ENCODE results near the gene TCF15.
"Not testable (repeated sequence)": the region's sequence is repeated elsewhere in the genome, so short reads cannot be mapped to it uniquely, and the experiment has no call there.

Gene TCF15

DNA sequence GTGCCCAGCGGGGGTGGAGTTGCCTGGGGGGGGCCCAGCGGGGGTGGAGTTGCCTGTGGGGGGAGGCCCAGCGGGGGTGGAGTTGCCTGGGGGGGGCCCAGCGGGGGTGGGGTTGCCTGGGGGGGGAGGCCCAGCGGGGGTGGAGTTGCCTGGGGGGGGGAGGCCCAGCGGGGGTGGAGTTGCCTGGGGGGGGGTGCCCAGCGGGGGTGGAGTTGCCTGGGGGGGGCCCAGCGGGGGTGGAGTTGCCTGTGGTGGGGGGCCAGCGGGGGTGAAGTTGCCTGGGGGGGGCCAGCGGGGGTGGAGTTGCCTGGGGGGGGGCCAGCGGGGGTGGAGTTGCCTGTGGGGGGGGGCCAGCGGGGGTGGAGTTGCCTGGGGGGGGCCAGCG lies 31.9 kb upstream of the TCF15 start:
- not testable (repeated sequence) for DNase-seq (ENCODE audit: low spot score)

DNA sequence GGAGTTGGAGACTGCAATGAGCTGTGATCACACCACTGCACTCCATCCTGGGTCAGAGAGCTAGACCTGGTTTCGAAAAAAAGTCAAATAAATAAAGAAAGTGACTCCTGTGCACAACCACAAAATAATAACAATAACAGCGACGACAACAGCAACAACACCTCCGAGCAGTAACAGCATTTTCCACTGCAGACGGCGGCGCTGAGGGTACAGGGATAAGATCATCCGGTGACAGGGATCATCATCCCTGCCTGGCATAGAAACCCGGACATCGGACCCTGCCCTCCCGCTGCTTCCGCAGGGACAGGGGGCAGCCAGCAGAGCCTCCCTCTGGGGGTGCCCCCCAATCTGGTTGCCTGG lies 31.4 kb upstream of the TCF15 start:
- DNase-seq (ENCODE audit: low spot score), result no peak

GRCh38 chr20:640674-641515 lies 30.8 kb upstream of the TCF15 start:
- no peak for DNase-seq (ENCODE audit: low spot score)

GRCh38 chr20:638579-638978 lies 28.5 kb upstream of the TCF15 start:
- DNase-seq (ENCODE audit: low spot score), result no peak

- DNase-seq (ENCODE audit: low spot score), result no peak
Measured at GRCh38 chr20:637559-637958, 27.4 kb upstream of the TCF15 start.

DNA sequence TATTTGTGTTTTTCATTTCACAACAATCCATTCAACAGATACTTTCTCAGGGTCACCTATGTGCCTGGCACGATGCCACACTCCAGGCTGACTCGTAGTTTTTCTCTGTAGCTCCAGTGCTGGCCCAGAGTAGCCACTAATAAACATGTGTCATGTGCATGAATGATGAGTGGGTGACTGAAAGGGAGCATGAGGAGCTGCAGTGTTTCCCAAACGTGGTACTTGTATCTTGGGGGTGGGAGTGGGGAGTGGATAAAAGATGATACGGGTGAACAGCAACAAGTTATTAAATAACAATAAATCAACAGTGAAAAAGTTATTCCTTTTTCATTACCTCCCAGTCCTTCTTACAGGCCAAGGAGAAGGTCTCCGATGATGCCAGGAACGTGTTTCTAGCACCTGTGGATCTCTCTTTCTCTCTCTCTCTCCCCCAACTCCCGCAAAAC lies 25.8 kb upstream of the TCF15 start:
- DNase-seq (ENCODE audit: low spot score), result no peak

DNA sequence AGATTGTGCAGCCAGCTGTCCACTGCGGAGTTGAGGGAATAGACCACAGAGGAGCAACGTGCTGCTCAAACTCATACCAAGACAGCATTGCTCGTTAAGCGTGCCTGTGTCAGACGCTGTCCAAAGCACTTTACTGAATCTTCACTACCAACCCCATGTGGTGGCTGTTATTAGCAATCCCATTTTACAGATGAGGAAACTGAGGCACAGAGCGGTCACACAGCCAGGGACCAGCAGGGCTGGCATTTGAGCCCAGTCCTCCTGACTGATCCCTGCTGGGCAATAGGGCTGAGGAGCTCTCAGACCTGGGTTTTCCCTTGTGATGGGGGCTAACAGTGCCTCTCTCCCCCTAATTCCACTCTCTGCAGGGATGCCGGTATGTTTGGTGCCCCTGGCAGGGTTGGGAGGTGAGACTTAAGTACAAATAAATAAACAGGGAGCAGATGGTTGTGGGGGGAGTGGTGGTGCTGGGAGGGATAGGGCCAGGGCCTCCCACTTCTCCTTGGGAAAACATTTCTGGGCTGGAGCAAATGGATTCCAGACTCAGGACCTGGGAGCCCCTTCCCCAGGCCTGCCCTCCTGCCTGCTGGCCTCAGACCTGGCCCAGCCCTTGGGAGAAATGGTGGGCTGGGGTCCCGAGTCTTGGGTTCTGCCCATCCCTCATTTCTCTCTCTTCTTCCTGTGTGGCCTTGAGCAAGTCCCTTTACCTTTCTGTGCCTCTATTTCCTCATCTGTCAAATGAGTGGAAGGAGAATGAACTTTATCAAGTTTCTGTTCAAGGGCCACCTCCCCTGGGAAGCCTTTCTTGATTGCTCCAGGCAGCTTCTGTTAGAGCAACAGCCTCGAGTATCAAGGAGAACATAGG lies 25.2 kb upstream of the TCF15 start:
- no peak for DNase-seq (ENCODE audit: low spot score)

DNA sequence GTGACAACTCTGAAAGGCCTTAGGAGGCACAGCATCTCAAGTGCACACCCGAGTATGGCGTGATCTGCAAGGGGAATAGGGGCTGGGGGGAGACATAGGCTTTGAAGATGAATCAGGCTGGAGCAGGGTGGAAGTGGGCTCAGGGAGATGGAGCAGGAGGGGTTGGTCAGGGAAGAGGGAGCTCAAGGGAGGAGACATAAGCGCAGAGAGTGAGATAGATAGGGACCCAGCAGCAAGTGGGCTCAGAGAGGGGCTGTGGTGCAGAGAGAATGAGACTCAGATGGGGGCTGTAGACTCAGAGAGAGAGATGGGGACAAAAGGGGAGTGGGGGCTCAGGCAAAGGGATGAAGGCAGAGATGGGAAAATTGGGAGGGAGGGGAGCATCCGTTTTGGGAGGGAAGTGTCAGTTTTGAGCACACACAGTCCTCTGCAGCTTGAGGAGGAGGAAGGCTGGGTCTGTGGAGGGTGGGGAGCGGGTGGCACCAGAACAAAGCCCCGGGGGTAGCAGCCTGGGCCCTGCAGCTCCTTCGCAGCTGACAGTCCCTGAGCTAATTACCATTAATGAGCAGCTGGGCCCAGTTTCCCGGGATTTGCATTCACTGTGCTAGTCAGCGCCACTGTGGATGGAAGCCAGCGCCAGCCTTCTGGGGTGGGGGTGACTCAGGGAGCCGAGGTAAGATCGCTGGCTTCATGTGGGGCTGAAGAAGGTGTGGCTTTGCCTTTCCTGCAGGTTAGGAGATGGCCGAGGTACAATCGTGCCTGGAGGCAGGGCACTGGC lies 24.2 kb upstream of the TCF15 start:
- DNase-seq (ENCODE audit: low spot score), result no peak

GRCh38 chr20:631101-631500 lies 21.0 kb upstream of the TCF15 start:
- DNase-seq (ENCODE audit: low spot score), result no peak

GRCh38 chr20:626579-626978 lies 16.5 kb upstream of the TCF15 start:
- no peak for DNase-seq (ENCODE audit: low spot score)

DNA sequence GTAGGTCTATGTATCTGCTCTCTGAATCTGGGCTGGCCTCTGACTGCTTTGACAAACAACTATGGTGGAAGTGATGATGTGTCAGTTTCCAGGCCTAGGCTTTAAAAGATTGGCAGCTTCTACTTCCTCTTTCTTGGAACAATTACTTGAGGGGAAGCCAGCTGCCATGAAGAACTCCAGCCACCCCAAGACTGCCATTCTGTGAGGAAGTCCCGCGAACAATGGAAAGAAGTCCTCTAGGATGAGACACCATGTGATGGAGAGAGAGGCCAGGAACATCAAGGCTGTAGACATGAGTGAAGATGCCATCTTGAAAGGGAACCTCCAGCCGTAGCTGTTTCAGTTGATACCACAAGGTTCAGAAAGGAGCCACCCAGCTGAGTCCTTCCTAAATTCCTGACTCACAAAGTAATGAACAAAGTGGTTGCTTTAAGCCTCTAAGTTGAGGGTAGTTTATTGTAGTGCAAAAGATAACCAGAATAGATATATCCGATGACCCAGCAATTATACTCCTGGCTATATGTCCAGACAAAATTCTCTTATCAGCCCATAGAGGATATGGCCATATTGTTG lies 15.3 kb upstream of the TCF15 start:
- DNase-seq (ENCODE audit: low spot score), result no peak

- no peak for DNase-seq (ENCODE audit: low spot score)
Measured at GRCh38 chr20:623704-624103, 13.6 kb upstream of the TCF15 start.

DNA sequence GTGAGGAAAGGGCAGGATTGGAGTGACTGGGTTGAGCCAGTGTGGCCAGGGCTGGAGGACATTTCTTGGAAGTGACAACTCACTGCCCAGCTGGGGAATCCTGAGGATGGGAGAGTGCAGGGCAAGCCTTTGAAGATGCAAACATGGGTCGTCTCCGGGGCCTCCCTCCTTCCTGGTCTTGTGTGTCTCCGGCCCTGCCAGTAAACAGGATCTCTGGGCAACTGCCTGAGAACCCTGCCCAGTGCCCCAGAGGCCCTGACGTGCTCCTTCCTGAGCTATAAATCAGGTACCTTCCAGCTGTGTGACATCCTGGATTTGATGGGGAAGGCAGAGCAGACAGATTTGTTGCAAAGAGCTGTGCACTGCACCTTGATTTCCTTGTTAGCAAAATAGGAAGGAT lies 12.9 kb upstream of the TCF15 start:
- no peak for DNase-seq (ENCODE audit: low spot score)

- DNase-seq (ENCODE audit: low spot score), result no peak
Measured at GRCh38 chr20:622161-622560, 12.1 kb upstream of the TCF15 start.

- DNase-seq (ENCODE audit: low spot score), result no peak
Measured at GRCh38 chr20:621125-621756, 11.1 kb upstream of the TCF15 start.

DNA sequence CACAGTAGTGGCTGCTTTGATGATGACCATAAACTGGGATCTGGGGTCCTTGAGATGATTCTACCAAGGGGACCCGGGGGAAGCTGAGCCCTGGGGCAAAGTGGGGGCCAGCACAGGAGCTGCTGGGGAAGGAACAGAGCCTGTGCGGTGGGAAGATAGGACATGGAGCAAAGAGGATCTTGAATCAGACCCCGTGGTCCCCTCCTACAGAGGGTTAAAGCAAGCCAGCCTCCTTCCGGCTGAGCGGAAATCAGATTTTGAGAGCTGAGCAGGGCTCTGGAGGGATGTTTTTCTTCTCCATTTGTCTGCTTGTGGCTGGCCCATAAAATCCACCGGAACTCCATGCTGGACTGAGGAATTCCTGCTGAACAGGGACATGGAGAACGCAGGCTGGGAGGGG lies 10.1 kb upstream of the TCF15 start:
- no peak for DNase-seq (ENCODE audit: low spot score)

DNA sequence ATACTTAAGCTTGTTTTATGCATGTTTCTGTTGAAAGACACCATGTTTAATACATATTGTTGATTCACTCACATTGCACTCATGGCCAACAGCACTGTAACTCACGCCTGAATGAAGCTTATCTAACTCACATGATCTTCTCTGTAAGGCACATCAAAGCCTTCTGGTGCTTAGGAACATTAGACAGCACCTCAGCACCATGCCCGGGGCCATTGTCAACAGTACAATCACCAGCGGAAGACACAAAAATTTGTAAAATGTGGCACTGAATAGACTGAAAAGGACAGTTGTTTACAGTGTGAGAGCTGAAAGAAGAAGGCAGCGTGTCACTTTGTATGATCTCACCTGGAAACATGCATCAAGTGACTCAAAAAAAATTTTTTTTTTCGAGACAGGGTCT lies 8.9 kb upstream of the TCF15 start:
- no peak for DNase-seq (ENCODE audit: low spot score)

DNA sequence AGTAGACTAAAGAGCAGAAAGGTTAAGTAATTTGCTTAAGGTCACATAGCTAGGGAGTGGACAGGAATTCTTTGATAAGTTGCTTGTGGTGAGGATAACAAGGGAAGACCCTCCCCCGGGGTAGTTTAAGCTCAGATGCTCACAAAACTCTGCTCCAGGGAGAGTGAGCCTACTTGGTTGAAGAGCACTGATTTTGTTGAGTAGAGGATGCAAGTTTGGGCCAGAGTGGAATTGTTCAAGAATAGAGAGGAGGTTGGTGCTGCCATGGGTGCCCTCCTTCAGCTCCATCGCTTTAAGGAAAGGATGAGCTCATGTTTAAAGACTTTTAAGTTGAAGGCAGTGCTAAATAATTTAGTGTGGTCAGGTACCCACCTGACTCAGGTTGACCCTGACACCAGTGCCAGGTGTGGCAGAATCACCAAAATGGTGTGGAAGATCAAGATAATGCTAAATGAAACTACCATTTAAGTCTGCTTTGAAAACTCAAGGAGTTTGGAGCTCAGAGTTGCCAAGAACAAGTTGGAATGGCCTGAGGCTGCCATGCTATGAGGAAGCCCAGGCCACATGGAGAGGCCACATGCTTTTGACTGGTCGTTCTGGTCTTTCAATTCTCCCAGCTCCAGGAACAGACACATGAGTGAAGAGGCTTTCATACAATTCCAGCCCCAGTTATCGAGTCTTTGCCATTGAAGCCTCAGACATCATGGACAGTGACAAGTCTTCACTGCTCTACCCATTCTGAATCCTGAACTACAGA lies 8.0 kb upstream of the TCF15 start:
- DNase-seq (ENCODE audit: low spot score), result no peak

DNA sequence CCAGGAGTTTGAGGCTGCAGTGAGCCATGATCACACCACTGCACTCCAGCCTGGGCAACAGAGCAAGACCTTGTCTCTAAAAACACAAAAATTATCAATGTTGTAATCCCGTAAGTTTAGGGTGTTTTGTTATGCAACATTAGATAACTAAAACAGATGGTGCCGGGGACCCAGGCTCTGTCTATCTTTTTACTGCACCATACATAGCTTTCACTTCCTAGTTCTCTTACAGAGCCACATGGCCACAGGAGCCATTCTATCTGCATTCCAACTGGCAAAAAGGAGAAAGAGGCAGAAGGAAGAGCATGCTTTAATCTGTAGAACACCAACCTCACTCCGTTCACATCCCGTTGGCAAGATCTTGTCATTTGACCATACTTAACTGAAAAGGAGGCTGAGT lies 5.4 kb upstream of the TCF15 start:
- no peak for DNase-seq (ENCODE audit: low spot score)

DNA sequence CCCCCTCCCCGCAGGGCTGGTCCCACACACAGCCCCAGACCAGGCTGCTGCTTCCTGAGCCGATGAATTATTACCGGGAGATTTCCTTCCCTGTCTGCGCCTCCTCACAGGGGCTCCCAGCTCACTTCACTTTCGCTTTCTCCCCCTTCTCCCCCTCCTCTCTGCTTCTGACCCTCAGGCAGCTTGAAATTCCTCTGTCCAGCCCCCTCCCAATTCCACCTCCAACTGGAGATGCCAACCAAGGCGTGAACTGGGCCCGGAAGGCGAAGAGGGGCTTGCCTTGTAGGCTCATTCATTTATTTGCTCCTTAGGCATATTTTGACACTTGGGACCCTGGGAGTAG lies 1.7 kb upstream of the TCF15 start:
- DNase-seq (ENCODE audit: low spot score), result no peak

All from CD4-positive, alpha-beta T cell treated with Interleukin-15 for 4 hours (primary cell).